Measurements from ENCODE around the gene SOS2.

The SOS2 gene

DNA sequence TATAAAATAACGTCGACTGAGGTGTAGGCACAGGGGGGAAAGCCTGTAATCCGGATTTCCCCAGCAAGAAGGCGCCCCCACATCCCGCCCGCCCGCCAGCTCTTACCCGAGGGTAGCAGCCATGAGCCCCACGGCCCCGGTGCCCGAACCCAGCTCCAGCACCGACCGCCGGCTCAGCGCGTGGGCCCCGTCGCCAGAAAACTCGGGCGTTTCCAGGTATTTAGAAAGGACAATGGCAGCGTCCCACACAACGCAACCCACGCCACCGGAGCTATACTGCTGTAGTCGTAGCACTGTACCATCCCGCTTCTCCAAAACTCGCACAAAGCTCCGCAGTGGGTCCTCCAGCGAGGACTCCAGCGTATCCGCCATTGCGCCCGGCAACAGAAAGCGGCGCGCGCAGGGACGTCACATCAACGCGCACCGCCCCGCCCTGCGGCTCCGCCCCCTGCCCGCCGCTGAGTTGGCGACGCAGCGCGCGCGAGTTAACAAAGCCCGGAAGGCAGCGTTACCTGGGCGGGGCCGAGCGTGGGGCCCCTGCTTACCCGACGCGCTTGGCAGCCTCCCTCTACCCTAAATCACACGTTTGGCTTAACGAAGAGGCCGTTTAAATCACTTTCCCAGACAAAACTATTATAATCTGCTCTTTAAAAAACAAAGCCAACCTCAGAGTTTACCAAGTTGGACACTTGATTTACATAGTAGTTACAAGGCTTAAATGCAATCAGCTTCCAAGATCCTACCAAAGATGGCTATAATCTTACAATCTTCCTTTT lies 115.0 kb downstream of the SOS2 start, which contains the start of gene VCPKMT:
VCPKMT (minus strand) TSS at position 392 of the 776 bp plus-strand sequence; CDS start at position 372, 20 bp downstream.
- DNase-seq (ENCODE audit: low read depth) = peak; percentile 93

DNA sequence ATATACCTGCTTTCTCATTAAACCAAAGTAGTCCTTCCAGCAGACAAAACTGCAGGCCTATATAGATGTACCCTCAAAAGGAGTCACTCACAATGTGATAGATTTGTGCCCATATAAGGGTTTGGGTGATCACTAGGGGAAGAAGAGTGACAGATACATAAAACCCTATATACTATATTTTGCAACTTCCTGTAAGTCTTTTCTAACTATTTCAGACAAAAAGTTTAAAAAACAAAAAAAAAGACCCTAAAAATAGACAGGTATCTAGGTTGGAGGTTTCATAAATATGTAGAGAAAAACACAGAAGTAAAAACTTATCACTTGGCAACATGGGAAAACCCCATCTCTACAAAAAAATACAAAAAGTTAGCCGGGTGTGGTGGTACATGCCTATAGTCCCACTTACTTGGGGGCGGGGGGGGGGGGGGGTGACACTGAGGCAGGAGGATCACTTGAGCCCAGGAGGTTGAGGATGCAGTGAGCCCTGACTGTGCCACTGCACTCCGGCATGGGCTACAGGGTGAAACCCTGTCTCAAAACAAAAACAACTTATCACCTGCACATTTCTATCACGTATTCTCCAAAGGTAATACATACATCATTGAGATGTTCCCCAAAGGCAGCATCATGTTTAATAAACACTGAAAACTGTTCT lies 117.9 kb downstream of the SOS2 start:
- no peak for DNase-seq (ENCODE audit: low read depth)

DNA sequence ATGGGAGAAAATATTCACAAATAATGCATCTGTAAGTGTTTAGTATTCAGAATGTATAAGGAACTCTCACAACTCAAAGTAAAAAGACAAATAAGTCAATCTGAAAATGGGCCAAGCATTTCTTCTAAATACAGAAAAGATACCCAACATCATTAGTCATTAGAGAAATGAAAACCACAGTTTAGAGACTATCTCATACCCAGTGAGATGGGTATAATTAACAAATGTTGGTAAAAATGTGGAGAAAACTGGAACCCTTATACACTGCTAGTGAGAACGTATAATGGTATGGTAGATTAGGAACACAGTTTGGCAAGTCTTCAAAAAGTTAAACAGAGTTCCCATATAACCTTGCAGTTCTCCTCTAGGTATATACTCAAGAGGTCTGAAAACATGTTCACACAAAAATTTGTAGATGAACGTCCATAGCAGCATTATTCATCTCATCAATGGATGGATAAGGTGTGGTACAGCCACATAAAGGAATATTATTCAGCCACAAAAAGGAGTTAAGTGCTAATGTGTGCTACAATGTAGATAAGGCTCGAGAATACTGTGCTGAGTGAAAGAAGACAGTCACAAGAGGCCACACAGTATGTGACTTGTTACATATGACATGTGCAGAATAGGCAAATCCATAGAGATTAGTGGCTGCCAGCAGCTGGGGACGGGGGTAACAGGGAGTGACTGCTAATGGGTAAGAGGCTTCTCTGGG lies 120.9 kb downstream of the SOS2 start:
- DNase-seq (ENCODE audit: low read depth) = no peak

GRCh38 chr14:50109342-50109741 lies 122.0 kb downstream of the SOS2 start:
- DNase-seq (ENCODE audit: low read depth) = no peak

- DNase-seq (ENCODE audit: low read depth) = no peak
Observed at GRCh38 chr14:50107850-50108249, 123.5 kb downstream of the SOS2 start.

GRCh38 chr14:50106178-50106577 lies 125.2 kb downstream of the SOS2 start:
- no peak for DNase-seq (ENCODE audit: low read depth)

- DNase-seq (ENCODE audit: low read depth) = no peak
Observed at GRCh38 chr14:50103558-50103957, 127.8 kb downstream of the SOS2 start.

DNA sequence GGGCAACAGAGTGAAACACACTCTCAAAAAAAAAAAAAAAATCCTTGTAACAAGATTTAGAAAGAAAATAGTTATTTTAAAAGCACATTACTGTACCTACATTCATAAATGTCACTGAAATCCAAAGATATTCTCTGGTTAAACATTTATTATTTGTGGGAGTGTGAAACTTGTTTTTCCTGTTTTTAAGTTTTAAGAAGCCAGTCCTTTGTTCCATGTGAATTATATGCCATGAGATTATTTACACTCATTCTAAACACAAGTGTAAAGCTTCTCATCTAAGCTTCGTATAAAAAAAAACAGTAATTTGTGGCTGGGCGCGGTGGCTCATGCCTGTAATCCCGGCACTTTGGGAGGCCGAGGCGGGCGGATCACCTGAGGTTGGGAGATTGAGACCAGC lies 130.0 kb downstream of the SOS2 start:
- DNase-seq (ENCODE audit: low read depth) = no peak

GRCh38 chr14:50100805-50101204 lies 130.6 kb downstream of the SOS2 start:
- DNase-seq (ENCODE audit: low read depth) = no peak

DNA sequence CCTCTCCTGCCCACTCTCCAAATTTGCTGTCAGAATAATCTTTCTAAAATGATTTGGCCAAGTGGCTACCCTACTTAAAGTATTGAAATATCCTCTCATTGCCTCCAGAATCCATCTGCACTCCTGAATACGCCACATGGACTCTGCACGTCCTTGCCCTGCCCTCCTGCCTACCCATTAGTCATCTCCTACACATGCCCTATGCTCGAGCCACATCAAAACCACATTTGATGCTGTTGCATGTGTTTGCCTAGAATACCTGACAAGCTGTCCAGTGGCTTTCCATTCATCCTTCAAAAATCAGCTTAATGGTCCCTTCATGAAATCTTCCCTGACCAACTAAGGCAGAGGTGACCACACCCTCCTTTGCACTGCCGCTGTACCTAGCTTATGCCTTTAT lies 132.0 kb downstream of the SOS2 start:
- DNase-seq (ENCODE audit: low read depth) = no peak

- no peak for DNase-seq (ENCODE audit: low read depth)
Observed at GRCh38 chr14:50095895-50096294, 135.5 kb downstream of the SOS2 start.

- no peak for DNase-seq (ENCODE audit: low read depth)
Observed at GRCh38 chr14:50094056-50094755, 137.2 kb downstream of the SOS2 start.

GRCh38 chr14:50093496-50093895 lies 137.9 kb downstream of the SOS2 start:
- DNase-seq (ENCODE audit: low read depth) = no peak

DNA sequence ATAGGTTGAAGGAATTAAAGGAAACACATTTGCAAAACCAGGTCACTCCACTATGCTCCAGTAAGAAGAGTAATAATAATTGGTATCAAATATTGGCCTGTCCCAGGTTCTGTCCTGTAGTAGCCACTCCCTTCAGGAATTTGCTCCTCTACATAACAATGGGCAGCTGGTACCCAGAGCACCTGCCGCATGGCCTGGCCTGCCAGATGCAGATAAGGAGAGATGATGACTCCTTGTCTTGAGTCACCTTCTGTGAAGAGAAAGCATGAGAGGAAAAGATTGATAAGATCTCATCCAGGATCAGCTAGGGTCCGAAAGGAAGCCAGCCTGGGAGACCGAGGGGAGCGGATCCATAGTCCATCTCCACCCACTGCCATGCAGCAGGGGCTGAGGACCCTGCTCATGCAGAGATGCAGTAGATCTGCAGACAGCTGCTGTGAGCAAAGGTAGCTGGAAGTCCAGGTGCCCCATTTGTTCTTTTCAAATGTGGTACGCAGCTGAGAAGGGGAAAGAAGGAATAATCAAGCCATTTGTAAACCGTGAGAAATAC lies 139.3 kb downstream of the SOS2 start:
- no peak for DNase-seq (ENCODE audit: low read depth)

DNA sequence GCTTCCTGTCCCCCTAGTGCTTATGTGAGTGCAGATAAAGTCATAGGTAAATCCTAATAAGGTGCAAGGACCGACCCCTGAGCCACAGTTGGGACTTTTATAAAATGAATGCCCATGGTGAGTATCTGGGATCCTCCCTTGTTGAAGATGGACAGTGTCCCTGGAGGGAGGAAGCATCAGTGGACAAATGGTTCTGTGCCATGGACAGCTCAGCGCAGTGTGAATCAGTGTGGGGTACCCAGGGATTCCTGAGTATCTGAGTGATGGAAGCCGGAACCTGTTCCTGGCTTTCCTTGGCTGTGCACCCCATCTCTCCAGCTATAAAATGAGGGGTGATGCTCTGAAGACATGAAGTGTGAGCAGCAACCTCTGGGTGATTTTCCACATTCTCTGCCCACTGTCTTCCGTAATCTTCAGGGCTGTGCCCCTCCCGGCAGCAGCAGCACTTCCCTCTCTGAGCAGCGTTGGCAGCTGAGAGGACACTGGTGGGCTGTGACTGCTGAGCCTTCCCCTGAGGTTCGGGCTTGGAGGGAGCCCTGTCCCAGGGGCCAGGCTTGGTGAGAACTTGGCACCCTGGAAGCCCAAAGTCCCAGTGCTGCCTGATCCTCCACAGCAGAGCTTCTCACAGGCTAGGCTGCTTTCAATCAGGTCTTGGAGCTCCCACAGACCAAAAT lies 140.0 kb downstream of the SOS2 start:
- DNase-seq (ENCODE audit: low read depth) = no peak

- no peak for DNase-seq (ENCODE audit: low read depth)
Observed at GRCh38 chr14:50089208-50089607, 142.2 kb downstream of the SOS2 start.

DNA sequence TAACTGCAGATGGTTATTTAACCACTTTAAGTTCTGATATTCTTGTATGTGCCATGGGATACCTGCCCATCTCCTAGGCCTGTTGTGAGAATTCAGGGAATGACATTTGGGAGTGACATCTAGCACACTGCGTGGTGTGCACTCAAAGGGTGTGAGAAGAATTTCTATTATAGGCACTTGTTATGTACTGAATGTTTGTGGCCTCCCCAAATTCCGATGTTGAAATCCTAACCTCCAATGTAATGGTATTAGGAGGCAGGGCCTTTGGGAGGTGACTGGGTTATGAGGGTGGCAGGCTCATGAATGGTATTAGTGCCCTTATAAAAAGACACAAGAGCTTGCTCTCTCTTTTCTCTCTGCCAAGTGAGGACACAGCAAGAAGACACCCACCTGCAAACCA lies 142.6 kb downstream of the SOS2 start:
- no peak for DNase-seq (ENCODE audit: low read depth)

GRCh38 chr14:50088117-50088515 lies 143.3 kb downstream of the SOS2 start:
- no peak for DNase-seq (ENCODE audit: low read depth)

GRCh38 chr14:50087341-50088116 lies 143.8 kb downstream of the SOS2 start:
- no peak for DNase-seq (ENCODE audit: low read depth)

DNA sequence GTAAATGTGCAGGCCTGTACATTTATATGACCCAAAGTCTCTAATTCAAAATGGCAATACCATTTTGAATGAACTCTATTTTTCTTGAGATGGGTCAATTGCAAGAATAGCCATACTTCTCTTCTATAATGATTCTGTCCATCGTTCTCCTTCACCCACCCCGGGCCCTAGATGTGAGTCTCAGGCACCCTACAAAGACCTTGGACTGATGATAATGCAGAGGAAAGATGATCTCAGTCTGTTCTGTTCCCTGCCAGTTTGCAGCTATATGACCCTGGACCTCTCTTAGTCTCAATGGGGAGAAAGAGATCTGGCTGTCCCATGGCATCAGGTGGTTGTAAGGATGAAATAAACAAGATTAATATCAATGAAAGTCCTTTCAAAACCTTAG lies 145.1 kb downstream of the SOS2 start:
- DNase-seq (ENCODE audit: low read depth) = no peak
